GM18873 (cell line): ENCODE measurements around the gene GFRA3.
"Not testable (repeated sequence)": the region's sequence is repeated elsewhere in the genome, so short reads cannot be mapped to it uniquely, and the experiment has no call there.

ENCODE experiments used
- ATAC-seq: cut with Tn5 transposase; IDR thresholded peaks from one replicate; pipeline ENCODE4 v1.9.1; 2021; ENCODE audit warnings: mild to moderate bottlenecking, moderate library complexity, moderate number of reproducible peaks; ENCODE audit not compliant: unreplicated experiment, low FRiP score

Gene GFRA3

GRCh38 chr5:138252944-138253343 lies 21.5 kb downstream of the GFRA3 start:
- ATAC-seq, result no peak

- not testable (repeated sequence) for ATAC-seq
Observed at GRCh38 chr5:138247800-138248199, 26.6 kb downstream of the GFRA3 start.

- no peak for ATAC-seq
Observed at GRCh38 chr5:138246822-138247221, 27.6 kb downstream of the GFRA3 start.

- ATAC-seq, result no peak
Observed at GRCh38 chr5:138246334-138246733, 28.1 kb downstream of the GFRA3 start.

- no peak for ATAC-seq
Observed at GRCh38 chr5:138245717-138246116, 28.7 kb downstream of the GFRA3 start.

- no peak for ATAC-seq
Observed at GRCh38 chr5:138243794-138244193, 30.6 kb downstream of the GFRA3 start.

GRCh38 chr5:138241688-138242571 lies 32.5 kb downstream of the GFRA3 start:
- ATAC-seq, result no peak

- no peak for ATAC-seq
Observed at GRCh38 chr5:138240650-138241385, 33.6 kb downstream of the GFRA3 start.

- no peak for ATAC-seq
Observed at GRCh38 chr5:138238034-138238433, 36.4 kb downstream of the GFRA3 start.

GRCh38 chr5:138234651-138235050 lies 39.8 kb downstream of the GFRA3 start:
- no peak for ATAC-seq

- ATAC-seq, result no peak
Observed at GRCh38 chr5:138233280-138233679, 41.1 kb downstream of the GFRA3 start.

- no peak for ATAC-seq
Observed at GRCh38 chr5:138230981-138231589, 43.3 kb downstream of the GFRA3 start.

- ATAC-seq, result no peak
Observed at GRCh38 chr5:138230261-138230660, 44.2 kb downstream of the GFRA3 start.

GRCh38 chr5:138229387-138229786 lies 45.0 kb downstream of the GFRA3 start:
- no peak for ATAC-seq

- no peak for ATAC-seq
Observed at GRCh38 chr5:138226910-138227309, 47.5 kb downstream of the GFRA3 start.

GRCh38 chr5:138224712-138225111 lies 49.7 kb downstream of the GFRA3 start:
- ATAC-seq, result no peak

- ATAC-seq, result no peak
Observed at GRCh38 chr5:138223532-138223931, 50.9 kb downstream of the GFRA3 start.

- ATAC-seq, result no peak
Observed at GRCh38 chr5:138216799-138217198, 57.6 kb downstream of the GFRA3 start.

GRCh38 chr5:138213161-138214029 lies 61.0 kb downstream of the GFRA3 start, which contains the start of gene CDC23:
CDC23 (minus strand) TSS chr5:138213323; CDS start chr5:138213312, 11 bp downstream.
- ATAC-seq, result peak; percentile 91

GRCh38 chr5:138212828-138213160 lies 61.6 kb downstream of the GFRA3 start:
- peak; percentile 8 for ATAC-seq
